ENCODE data around the gene PYHIN1.

PYHIN1 gene

GRCh38 chr1:159023723-159024122 lies 92.4 kb downstream of the PYHIN1 start:
- DNase-seq: no peak

DNA sequence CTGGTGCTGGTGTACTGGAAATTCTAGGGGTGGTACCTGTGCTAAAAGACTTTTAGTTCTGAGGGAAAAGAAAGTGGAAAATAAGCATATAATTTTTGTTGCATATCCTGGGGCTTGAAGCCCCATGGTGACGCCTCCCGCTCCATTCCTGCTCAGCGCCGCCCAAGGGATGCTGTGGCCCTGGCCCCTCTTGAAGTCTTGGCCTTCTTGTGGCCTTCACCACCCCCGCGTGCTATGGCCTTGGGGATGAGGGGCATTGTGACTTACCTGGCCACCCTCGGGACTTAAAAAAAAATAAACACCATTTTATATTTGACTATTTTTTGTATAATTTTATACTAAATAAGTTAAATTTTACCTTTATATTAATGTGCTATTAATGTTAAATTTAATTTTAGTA lies 93.7 kb downstream of the PYHIN1 start:
- DNase-seq: no peak
